KOPT-K1 (cell line): Measurements from ENCODE around the gene HOXD11.

Source experiments
- H3K27ac ChIP-seq: fragments of 200-600 bp; sonication (generic); 2 replicates; pipeline ENCODE4 v1.5.1; 2016; ENCODE audit warnings: antibody characterized with exemption, mild to moderate bottlenecking, low read depth, low read length; ENCODE audit not compliant: poor library complexity, severe bottlenecking
- H3K36me3 ChIP-seq: fragments of 200-600 bp; sonication (generic); 2 replicates; pipeline ENCODE4 v1.5.1; 2017; ENCODE audit warnings: antibody characterized with exemption, mild to moderate bottlenecking, low read length, moderate library complexity; ENCODE audit not compliant: insufficient read depth
- H3K9me3 ChIP-seq: fragments of 200-600 bp; sonication (generic); 2 replicates; pipeline ENCODE4 v1.5.1; 2017; ENCODE audit warnings: antibody characterized with exemption, low read length, mild to moderate bottlenecking; ENCODE audit not compliant: insufficient read depth, poor library complexity, severe bottlenecking

HOXD11 gene

GRCh38 chr2:176148751-176149421 is 41.8 kb downstream of the HOXD11 start:
- Histone ChIP-seq H3K36me3 (no peaks in the 10 kb centered on the region), H3K9me3 (no peaks in the 10 kb centered on the region), H3K27ac (no peak overlapping the region)

GRCh38 chr2:176149481-176149938 is 42.4 kb downstream of the HOXD11 start:
- no peak overlapping the region for H3K27ac ChIP-seq
- no peaks in the 10 kb centered on the region for H3K9me3 ChIP-seq
- H3K36me3 ChIP-seq = no peaks in the 10 kb centered on the region

- Histone ChIP-seq H3K36me3 (no peaks in the 10 kb centered on the region), H3K9me3 (no peaks in the 10 kb centered on the region), H3K27ac (no peak overlapping the region)
These were observed 43.0 kb downstream of the HOXD11 start for GRCh38 chr2:176149939-176150583.

GRCh38 chr2:176150584-176151441 is 43.7 kb downstream of the HOXD11 start:
- Histone ChIP-seq H3K36me3 (no peaks in the 10 kb centered on the region), H3K9me3 (no peaks in the 10 kb centered on the region), H3K27ac (no peak overlapping the region)

- no peaks in the 10 kb centered on the region for H3K9me3 ChIP-seq
- H3K36me3 ChIP-seq = no peaks in the 10 kb centered on the region
- no peak within 1 kb of the TSS for H3K27ac ChIP-seq
These were observed 44.6 kb downstream of the HOXD11 start, which contains the start of gene HOXD4 for GRCh38 chr2:176151442-176152287. TSS of gene HOXD4 (plus strand) at chr2:176151550. CDS start at chr2:176151634, 84 bp downstream.

GRCh38 chr2:176152350-176153181 is 45.5 kb downstream of the HOXD11 start:
- Histone ChIP-seq H3K9me3 (no peaks in the 10 kb centered on the region), H3K27ac (no peak overlapping the region), H3K36me3 (no peaks in the 10 kb centered on the region)

GRCh38 chr2:176154576-176155252 is 47.6 kb downstream of the HOXD11 start:
- Histone ChIP-seq H3K27ac (no peak overlapping the region), H3K9me3 (no peaks in the 10 kb centered on the region), H3K36me3 (no peaks in the 10 kb centered on the region)

GRCh38 chr2:176155356-176156044 is 48.4 kb downstream of the HOXD11 start:
- H3K27ac ChIP-seq = no peak overlapping the region
- no peaks in the 10 kb centered on the region for H3K9me3 ChIP-seq
- no peaks in the 10 kb centered on the region for H3K36me3 ChIP-seq

GRCh38 chr2:176156301-176156806 is 49.3 kb downstream of the HOXD11 start:
- Histone ChIP-seq H3K9me3 (no peaks in the 10 kb centered on the region), H3K36me3 (no peaks in the 10 kb centered on the region), H3K27ac (no peak overlapping the region)

- H3K9me3 ChIP-seq = no peaks in the 10 kb centered on the region
- H3K27ac ChIP-seq = no peak within 1 kb of the TSS
- no peaks in the 10 kb centered on the region for H3K36me3 ChIP-seq
These were observed 49.9 kb downstream of the HOXD11 start, which contains the start of gene HOXD3 for GRCh38 chr2:176156807-176157498. TSS of gene HOXD3 (plus strand) at chr2:176157307. CDS start at chr2:176169115, 11,808 bp downstream.

- H3K36me3 ChIP-seq = no peaks in the 10 kb centered on the region
- H3K27ac ChIP-seq = no peak overlapping the region
- H3K9me3 ChIP-seq = no peaks in the 10 kb centered on the region
These were observed 50.6 kb downstream of the HOXD11 start for GRCh38 chr2:176157499-176158185.

- Histone ChIP-seq H3K9me3 (no peaks in the 10 kb centered on the region), H3K36me3 (no peaks in the 10 kb centered on the region), H3K27ac (no peak overlapping the region)
These were observed 51.1 kb downstream of the HOXD11 start for GRCh38 chr2:176158186-176158591.
